K562 (cell line): ENCODE results near the gene AKT2. TPM values are rescaled to one million over a fixed set of nuclear protein-coding genes. Genes with fewer than 3 reads are reported as not detected.

Experiments
- CHAMP1 ChIP-seq: fragments of 450-650 bp; IDR thresholded peaks from 2 replicates; pipeline ENCODE4 v1.6.1; 2016; ENCODE audit warnings: mild to moderate bottlenecking
- CREB3 ChIP-seq: fragments of 450-650 bp; conservative IDR thresholded peaks from 2 replicates; pipeline ENCODE4 v1.6.1; 2016; ENCODE audit warnings: missing genetic modification characterization, low read depth, mild to moderate bottlenecking, missing compliant biosample characterization, moderate library complexity
- DDX20 ChIP-seq: fragments of 450-650 bp; IDR thresholded peaks from 2 replicates; pipeline ENCODE4 v1.6.1; 2016; ENCODE audit warnings: missing genetic modification characterization, low read depth, mild to moderate bottlenecking, missing compliant biosample characterization, moderate library complexity
- ERF ChIP-seq: fragments of 450-650 bp; formaldehyde crosslinking; IDR thresholded peaks from 2 replicates; pipeline ENCODE4 v1.4.0; 2020; ENCODE audit warnings: mild to moderate bottlenecking, mixed read lengths
- FOXJ2 ChIP-seq: fragments of 200-800 bp; sonication (Bioruptor generic); IDR thresholded peaks from 2 replicates; pipeline ENCODE4 v1.6.1; 2016; ENCODE audit warnings: missing genetic modification characterization, missing compliant biosample characterization
- GTF3C2 ChIP-seq: IDR thresholded peaks from 3 replicates; pipeline ENCODE4 v1.6.1; 2011; ENCODE audit warnings: borderline replicate concordance, mild to moderate bottlenecking, moderate library complexity; ENCODE audit not compliant: insufficient read length; ENCODE audit errors: extremely low read depth
- HMGXB4 ChIP-seq: sonication (generic); formaldehyde crosslinking; IDR thresholded peaks from 2 replicates; pipeline ENCODE4 v1.8.1; 2023; ENCODE audit warnings: mild to moderate bottlenecking, missing genetic modification reagents
- MAFF ChIP-seq: IDR thresholded peaks from 2 replicates; pipeline ENCODE4 v1.6.1; 2012; ENCODE audit warnings: low read length, improper control_type of control experiment
- NCOA2 ChIP-seq, 2 experiments: fragments of 450-650 bp; IDR thresholded peaks; 2 replicates each; pipeline ENCODE4 v1.6.1; 2018; ENCODE audit warnings: mild to moderate bottlenecking in 2 of 2, moderate library complexity in 1 of 2; ENCODE audit not compliant: partially characterized antibody in 2 of 2
- RFX1 ChIP-seq: fragments of 450-650 bp; IDR thresholded peaks from 2 replicates; pipeline ENCODE4 v1.6.1; 2016; ENCODE audit warnings: mild to moderate bottlenecking, moderate library complexity
- RHOXF2B ChIP-seq: fragments of 250-450 bp; sonication (Bioruptor Pico); conservative IDR thresholded peaks from 2 replicates; pipeline ENCODE4 v1.5.1; 2021
- SOX6 ChIP-seq: fragments of 450-650 bp; IDR thresholded peaks from 2 replicates; pipeline ENCODE4 v1.6.1; 2014; ENCODE audit warnings: mild to moderate bottlenecking
- TBL1XR1 ChIP-seq, 2 experiments: IDR thresholded peaks; 2 replicates each; pipeline ENCODE4 v1.6.1; 2012; ENCODE audit warnings: improper control_type of control experiment in 2 of 2, low read length in 2 of 2, mild to moderate bottlenecking in 1 of 2
- XRCC5 ChIP-seq: fragments of 200-400 bp; formaldehyde crosslinking; IDR thresholded peaks from 2 replicates; pipeline ENCODE4 v1.6.1; 2017; ENCODE audit warnings: low read depth, mild to moderate bottlenecking, low read length
- ZC3H11A ChIP-seq: IDR thresholded peaks from 2 replicates; pipeline ENCODE4 v1.6.1; 2012; ENCODE audit warnings: low read depth, low read length, improper control_type of control experiment
- ZNF212 ChIP-seq: fragments of 450-650 bp; formaldehyde crosslinking; IDR thresholded peaks from 2 replicates; pipeline ENCODE4 v1.4.0; 2020; ENCODE audit warnings: mild to moderate bottlenecking
- polyA plus RNA-seq, 8 experiments: library from polyadenylated mRNA; depleted of rRNA in 4 of 8; stranded (reverse) in 5 of 8; unstranded in 3 of 8; fragments of >200 nt; fragmentation: Nextera tagmentation in 2 of 8; fragmentation: Illumina TruSeq in 1 of 8; extraction: Ambion mirVana in 2 of 8; extraction: Trizol in 1 of 8; gene quantifications; 2 replicates each; pipeline versions ENCODE4 v1.2.1 to v1.2.3, GENCODE V29; 2011 to 2014; ENCODE audit warnings: inconsistent platforms in 1 of 8, missing spikeins in 1 of 8
- total RNA-seq, 7 experiments: library from RNA; depleted of rRNA in 6 of 7; stranded (reverse); fragments of >200 nt in 6 of 7; fragmentation: Illumina TruSeq in 2 of 7; extraction: Trizol in 2 of 7; gene quantifications; 2 replicates each; pipeline versions ENCODE4 v1.2.1 to v1.2.3, GENCODE V29; 2011 to 2021; ENCODE audit warnings: low replicate concordance in 1 of 7
- TF ChIP-seq, protein P1 (sequence below): fragments of 250-450 bp; sonication (Bioruptor Pico); IDR thresholded peaks from 2 replicates; pipeline ENCODE4 v1.9.0; 2021; ENCODE audit warnings: mild to moderate bottlenecking, inconsistent platforms

The AKT2 gene
- total and polyA plus RNA-seq, 9 of the 15 experiments (the other 6 are each of a cell fraction or from before 2014, with no cell fraction given), result 1.1 to 132 (median 67.7) TPM

GRCh38 chr19:40217027-40217810 lies 67.9 kb downstream of the AKT2 start (continued):
- TF ChIP-seq RFX1, result no peak; the same call in 1 of the 2 replicates
- no peak for TF ChIP-seq ZNF212 (CRISPR knock-in tag)
- no peak for TF ChIP-seq FOXJ2 (tag)
- TF ChIP-seq NCOA2 (IDR thresholded peaks at IDR 0.05; ENCODE audit: partially characterized antibody in 2 of 2), result no peak
- no peak for TF ChIP-seq MAFF
- TF ChIP-seq CHAMP1, result no peak
- TF ChIP-seq RHOXF2B (CRISPR knock-in tag), result no peak
- TF ChIP-seq HMGXB4 (CRISPR knock-in tag), result no peak
- TF ChIP-seq ZC3H11A, result no peak
- TF ChIP-seq ERF, result no peak
- TF ChIP-seq GTF3C2, result no peak
- TF ChIP-seq, protein P1, sequence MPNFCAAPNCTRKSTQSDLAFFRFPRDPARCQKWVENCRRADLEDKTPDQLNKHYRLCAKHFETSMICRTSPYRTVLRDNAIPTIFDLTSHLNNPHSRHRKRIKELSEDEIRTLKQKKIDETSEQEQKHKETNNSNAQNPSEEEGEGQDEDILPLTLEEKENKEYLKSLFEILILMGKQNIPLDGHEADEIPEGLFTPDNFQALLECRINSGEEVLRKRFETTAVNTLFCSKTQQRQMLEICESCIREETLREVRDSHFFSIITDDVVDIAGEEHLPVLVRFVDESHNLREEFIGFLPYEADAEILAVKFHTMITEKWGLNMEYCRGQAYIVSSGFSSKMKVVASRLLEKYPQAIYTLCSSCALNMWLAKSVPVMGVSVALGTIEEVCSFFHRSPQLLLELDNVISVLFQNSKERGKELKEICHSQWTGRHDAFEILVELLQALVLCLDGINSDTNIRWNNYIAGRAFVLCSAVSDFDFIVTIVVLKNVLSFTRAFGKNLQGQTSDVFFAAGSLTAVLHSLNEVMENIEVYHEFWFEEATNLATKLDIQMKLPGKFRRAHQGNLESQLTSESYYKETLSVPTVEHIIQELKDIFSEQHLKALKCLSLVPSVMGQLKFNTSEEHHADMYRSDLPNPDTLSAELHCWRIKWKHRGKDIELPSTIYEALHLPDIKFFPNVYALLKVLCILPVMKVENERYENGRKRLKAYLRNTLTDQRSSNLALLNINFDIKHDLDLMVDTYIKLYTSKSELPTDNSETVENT, result no peak
- TF ChIP-seq DDX20, result no peak
- TF ChIP-seq CREB3 (tag), result no peak
- no peak for TF ChIP-seq XRCC5
- TF ChIP-seq SOX6, result no peak
- TF ChIP-seq TBL1XR1 (IDR thresholded peaks at IDR 0.05; ENCODE audit: low read length in 2 of 2), result no peak
